Body of pancreas (tissue), 4 donors: ENCODE measurements around the gene STPG3.

Source experiments
- CTCF ChIP-seq, 7 experiments: fragments of 450-650 bp in 4 of 7; fragments of 200-600 bp in 3 of 7; sonication (generic) in 3 of 7; IDR thresholded peaks; one replicate each; pipeline ENCODE4 v1.5.1; 2016 to 2019; ENCODE audit warnings: antibody characterized with exemption in 7 of 7
- POLR2A ChIP-seq, 3 donors: fragments of 450-650 bp; IDR thresholded peaks; one replicate each; pipeline ENCODE4 v1.6.1; 2016; ENCODE audit warnings: antibody characterized with exemption in 3 of 3, mild to moderate bottlenecking in 2 of 3

DNA sequence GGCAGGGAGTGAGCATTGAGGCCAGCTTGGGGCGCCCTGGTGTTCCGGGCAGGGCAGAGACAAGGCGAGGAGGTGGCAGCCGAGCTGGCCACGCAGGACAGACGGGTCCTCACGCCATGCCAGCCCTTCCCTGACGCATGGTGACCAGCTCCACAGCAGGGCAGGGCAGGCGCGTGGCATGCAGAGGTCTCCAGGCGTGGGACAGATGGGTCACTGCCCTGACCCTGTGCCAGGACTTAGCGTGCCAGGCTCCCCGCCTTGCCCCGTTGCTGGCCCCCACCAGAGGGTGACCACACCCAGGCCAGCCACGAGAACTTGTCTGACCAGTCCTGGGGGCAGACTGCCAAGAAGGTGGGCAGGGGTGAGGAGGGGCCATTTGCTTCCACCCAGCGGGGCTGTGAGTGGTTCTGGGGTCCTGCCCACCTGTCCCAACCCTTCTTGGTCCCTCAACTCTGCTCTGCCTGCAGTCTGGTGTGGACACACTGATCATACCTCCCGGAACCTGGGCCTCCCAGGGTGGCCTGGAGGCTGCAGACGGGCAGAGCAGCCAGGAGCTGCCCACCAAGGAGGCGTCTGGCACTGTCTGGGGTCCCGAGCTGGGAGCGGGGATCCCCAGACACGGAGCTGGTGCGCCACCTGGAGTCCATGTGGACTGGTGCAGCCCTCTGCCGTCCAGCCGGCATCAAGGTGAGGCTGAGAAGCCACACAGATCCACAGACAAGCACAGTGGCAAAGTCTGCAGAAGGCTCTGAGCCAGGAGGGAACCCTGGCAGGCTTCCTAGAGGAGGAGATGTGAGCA, 23.8 kb upstream of the STPG3 start, which contains the start of gene RNF224:
- TF ChIP-seq POLR2A (IDR thresholded peaks at IDR 0.05) (no peak), CTCF (IDR thresholded peaks at IDR 0.05) (peak; percentile 87 to 98 (median 97))
